ENCODE data around the gene GRK3. TPM values are rescaled to one million over a fixed set of nuclear protein-coding genes. Genes with fewer than 3 reads are reported as not detected.

GRK3 gene
- total RNA-seq, 1 donor from 2014 or later: 30.1 TPM

GRCh38 chr22:25629613-25630012 lies 65.1 kb downstream of the GRK3 start:
- no peak overlapping the region for H3K27ac Mint-ChIP-seq
- no peaks in the 10 kb centered on the region for H3K27me3 Mint-ChIP-seq
- H3K4me3 Mint-ChIP-seq: no peak overlapping the region
- H3K4me1 Mint-ChIP-seq: peaks cover 17% of the 10 kb centered on the region
- H3K9me3 Mint-ChIP-seq: no peaks in the 10 kb centered on the region
- intact Hi-C loops (cut with micrococcal nuclease): no loop called here
- no peak for DNase-seq
- H3K36me3 Mint-ChIP-seq (ENCODE audit: low read depth): peaks cover under 1% of the 10 kb centered on the region

DNA sequence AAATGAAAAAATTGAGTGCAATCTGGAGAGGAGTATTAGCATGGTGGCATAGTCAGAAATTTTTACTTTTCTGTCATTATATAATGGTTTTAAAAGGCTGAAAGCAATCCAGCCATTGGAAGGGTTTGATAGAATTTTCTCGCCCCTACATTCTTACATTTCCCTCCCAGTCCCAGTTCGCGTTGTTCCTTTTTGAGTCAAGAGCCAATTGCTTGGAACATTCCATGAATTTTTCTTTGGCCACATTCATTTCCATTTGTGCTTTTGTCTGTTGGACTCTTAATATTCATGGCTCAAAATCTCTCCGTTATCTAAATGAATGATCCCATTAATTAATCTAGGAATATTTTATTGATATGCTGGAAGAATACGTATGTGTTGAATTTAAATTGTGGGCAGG lies 66.0 kb downstream of the GRK3 start:
- H3K4me3 Mint-ChIP-seq: no peak overlapping the region
- no peak for DNase-seq
- H3K27me3 Mint-ChIP-seq: no peaks in the 10 kb centered on the region
- no peaks in the 10 kb centered on the region for H3K36me3 Mint-ChIP-seq (ENCODE audit: low read depth)
- intact Hi-C loops (cut with micrococcal nuclease): no loop called here
- H3K9me3 Mint-ChIP-seq: no peaks in the 10 kb centered on the region
- peaks cover 16% of the 10 kb centered on the region for H3K4me1 Mint-ChIP-seq
- no peak overlapping the region for H3K27ac Mint-ChIP-seq

GRCh38 chr22:25636323-25636722 lies 71.8 kb downstream of the GRK3 start:
- intact Hi-C loops (cut with micrococcal nuclease): no loop called here
- H3K9me3 Mint-ChIP-seq: peaks cover 12% of the 10 kb centered on the region
- H3K4me1 Mint-ChIP-seq: peaks cover 12% of the 10 kb centered on the region
- no peak for DNase-seq
- no peaks in the 10 kb centered on the region for H3K27me3 Mint-ChIP-seq
- H3K27ac Mint-ChIP-seq: no peak overlapping the region
- no peak overlapping the region for H3K4me3 Mint-ChIP-seq
- peaks cover 31% of the 10 kb centered on the region for H3K36me3 Mint-ChIP-seq (ENCODE audit: low read depth)

DNA sequence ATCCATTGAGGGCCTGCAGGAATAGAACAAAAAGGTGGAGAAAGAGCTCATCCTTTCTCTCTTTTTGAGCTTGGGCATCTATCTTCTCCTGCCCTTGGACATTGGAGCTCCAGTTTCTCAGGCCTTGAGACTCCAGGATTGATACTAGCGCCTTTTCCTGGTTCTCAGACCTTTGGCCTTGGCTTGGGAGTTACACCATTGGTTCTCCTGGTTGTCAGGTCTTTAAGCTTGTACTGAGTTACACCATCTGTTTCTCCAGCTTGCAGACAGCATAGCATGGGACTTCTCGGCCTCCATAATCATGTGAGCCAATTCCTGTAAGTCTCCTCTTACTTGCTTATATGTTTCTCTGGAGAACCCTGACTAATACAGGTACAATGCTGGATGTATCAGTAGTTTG lies 72.6 kb downstream of the GRK3 start:
- peaks cover 38% of the 10 kb centered on the region for H3K36me3 Mint-ChIP-seq (ENCODE audit: low read depth)
- DNase-seq: peak; percentile 37
- no peak overlapping the region for H3K4me3 Mint-ChIP-seq
- peaks cover 15% of the 10 kb centered on the region for H3K9me3 Mint-ChIP-seq
- H3K4me1 Mint-ChIP-seq: peaks cover 14% of the 10 kb centered on the region
- no peaks in the 10 kb centered on the region for H3K27me3 Mint-ChIP-seq
- intact Hi-C loops (cut with micrococcal nuclease): no loop called here
- no peak overlapping the region for H3K27ac Mint-ChIP-seq

DNA sequence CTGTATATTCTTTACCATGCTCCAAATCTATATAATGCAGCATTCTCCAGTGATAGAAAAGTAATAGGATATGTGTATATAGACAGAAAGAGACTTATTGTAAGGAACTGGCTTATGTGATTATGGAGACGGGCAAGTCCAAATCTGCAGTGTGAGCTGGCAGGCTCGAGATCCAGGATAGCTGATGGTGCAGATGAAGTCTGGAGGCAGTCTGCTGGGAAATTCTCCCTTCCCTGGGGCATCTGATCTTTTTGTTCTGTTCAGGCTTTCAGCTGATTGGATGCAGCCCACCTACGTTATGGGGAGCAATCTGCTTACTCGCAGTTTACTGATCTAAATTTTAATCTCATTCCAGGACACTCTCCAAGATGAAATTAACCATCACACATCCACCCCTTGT lies 73.2 kb downstream of the GRK3 start:
- intact Hi-C loops (cut with micrococcal nuclease): no loop called here
- no peak overlapping the region for H3K27ac Mint-ChIP-seq
- no peak overlapping the region for H3K4me3 Mint-ChIP-seq
- H3K9me3 Mint-ChIP-seq: peaks cover 15% of the 10 kb centered on the region
- H3K27me3 Mint-ChIP-seq: no peaks in the 10 kb centered on the region
- peak; percentile 40 for DNase-seq
- H3K4me1 Mint-ChIP-seq: peaks cover 14% of the 10 kb centered on the region
- H3K36me3 Mint-ChIP-seq (ENCODE audit: low read depth): peaks cover 42% of the 10 kb centered on the region

DNA sequence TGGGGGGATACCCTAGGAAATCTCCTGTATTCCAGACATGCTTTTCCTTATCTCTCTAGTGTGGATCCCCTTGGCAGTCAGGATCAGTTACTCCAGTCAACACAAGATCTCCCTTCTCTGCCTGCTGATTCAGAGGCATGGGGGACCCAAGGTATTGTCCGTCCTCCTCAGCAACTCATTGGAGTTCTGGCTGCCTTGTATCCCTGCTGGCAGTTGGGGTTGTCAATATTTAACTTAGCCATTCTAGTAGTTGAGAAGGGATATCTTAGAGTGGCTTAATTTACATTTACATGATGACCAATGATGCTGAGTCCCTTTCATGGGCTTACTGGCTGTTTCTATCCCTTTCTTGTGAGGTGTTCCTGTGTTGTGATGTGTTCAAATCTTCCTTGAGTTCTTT lies 74.2 kb downstream of the GRK3 start:
- H3K27ac Mint-ChIP-seq: no peak overlapping the region
- intact Hi-C loops (cut with micrococcal nuclease): no loop called here
- peaks cover 15% of the 10 kb centered on the region for H3K9me3 Mint-ChIP-seq
- peaks cover 17% of the 10 kb centered on the region for H3K4me1 Mint-ChIP-seq
- peak; percentile 40 for DNase-seq
- no peaks in the 10 kb centered on the region for H3K27me3 Mint-ChIP-seq
- H3K36me3 Mint-ChIP-seq (ENCODE audit: low read depth): peaks cover 48% of the 10 kb centered on the region
- H3K4me3 Mint-ChIP-seq: no peak overlapping the region

DNA sequence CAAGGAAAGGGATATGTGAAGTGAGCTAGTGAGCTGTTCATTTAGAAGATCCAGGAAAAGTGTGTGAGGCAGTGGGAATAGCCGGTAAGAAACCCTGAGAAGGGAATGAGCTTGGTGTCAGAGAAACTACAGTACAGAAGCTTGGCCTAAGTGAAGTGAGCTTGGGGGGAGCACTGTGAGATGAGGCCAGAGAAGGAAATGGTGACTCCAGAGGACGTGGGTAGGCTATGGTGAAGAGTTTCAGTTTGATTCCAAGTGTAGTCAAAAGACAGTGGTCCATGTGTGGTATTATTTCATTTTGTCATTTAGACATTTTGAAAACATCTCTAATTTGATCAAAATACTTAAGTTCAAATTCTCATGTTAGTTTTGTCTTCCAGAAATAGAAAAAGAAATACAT lies 77.2 kb downstream of the GRK3 start:
- intact Hi-C loops (cut with micrococcal nuclease): no loop called here
- Mint-ChIP-seq H3K27ac (peak overlapping the region; percentile 19), H3K4me3 (no peak overlapping the region), H3K4me1 (peaks cover 26% of the 10 kb centered on the region), H3K36me3 (ENCODE audit: low read depth) (peaks cover 61% of the 10 kb centered on the region), H3K27me3 (no peaks in the 10 kb centered on the region), H3K9me3 (peaks cover 15% of the 10 kb centered on the region)
- DNase-seq: peak; percentile 50

DNA sequence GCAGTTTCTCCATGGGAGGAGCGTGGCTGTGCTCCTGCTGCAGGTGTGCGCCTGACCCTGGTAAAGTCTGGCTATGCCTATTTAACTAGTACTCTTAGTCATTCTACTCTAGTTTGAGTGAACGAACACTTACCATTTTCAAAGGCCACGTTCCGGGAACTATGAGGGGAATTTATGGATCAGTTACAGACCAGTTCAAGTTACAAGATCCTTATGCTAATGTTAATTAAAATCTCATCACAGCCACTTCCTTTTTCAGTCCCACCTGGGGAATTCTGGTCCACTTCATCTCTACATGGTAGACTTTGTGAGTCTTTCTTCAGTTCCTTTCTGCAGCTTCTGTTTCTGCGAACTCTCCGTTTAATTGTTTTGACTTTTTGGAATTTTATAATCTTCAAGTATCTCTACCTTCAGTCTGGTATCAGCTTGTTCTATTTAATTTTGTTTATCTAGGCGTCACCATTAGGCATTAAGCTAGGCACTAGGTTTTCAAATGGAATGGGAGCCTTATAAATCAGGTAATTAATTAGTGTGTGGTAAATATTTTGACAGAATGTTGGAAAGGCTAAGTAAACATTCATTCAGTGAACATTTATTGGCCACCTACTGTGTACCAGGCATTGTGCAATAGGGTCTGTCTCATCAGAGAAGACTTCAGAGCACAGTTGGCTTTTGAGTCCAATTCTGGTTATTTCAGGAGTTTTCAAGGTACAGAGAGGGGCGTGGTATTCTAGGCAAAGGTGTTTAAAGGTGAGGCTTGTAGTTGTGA lies 78.9 kb downstream of the GRK3 start:
- H3K9me3 Mint-ChIP-seq: peaks cover 10% of the 10 kb centered on the region
- H3K27ac Mint-ChIP-seq: no peak overlapping the region
- no peaks in the 10 kb centered on the region for H3K27me3 Mint-ChIP-seq
- DNase-seq: peak; percentile 45
- H3K36me3 Mint-ChIP-seq (ENCODE audit: low read depth): peaks cover 57% of the 10 kb centered on the region
- peaks cover 29% of the 10 kb centered on the region for H3K4me1 Mint-ChIP-seq
- intact Hi-C loops (cut with micrococcal nuclease): no loop called here
- no peak overlapping the region for H3K4me3 Mint-ChIP-seq

DNA sequence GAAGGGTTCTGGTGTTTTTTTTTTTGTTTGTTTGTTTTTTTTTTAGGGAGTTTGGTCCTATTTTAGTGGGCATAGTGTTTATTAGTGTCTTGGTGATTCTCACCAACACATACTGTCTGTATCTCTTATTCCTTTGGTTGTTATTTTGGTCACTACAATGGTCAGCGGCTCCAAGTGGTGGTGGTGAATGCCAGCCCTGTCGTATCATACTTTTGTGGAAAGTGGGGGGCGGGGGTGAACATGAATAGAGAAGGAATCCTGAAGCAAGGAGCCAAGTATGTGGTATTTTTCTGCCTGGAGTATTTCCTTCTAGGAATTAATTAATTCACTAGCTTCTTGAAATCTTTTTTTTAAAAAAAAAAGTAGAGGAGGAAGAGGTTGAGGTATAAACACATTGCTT lies 79.6 kb downstream of the GRK3 start:
- Mint-ChIP-seq H3K4me3 (no peak overlapping the region), H3K27ac (no peak overlapping the region), H3K9me3 (peaks cover 5% of the 10 kb centered on the region), H3K27me3 (no peaks in the 10 kb centered on the region), H3K36me3 (ENCODE audit: low read depth) (peaks cover 57% of the 10 kb centered on the region), H3K4me1 (peaks cover 29% of the 10 kb centered on the region)
- intact Hi-C loops (cut with micrococcal nuclease): no loop called here
- DNase-seq: no peak

DNA sequence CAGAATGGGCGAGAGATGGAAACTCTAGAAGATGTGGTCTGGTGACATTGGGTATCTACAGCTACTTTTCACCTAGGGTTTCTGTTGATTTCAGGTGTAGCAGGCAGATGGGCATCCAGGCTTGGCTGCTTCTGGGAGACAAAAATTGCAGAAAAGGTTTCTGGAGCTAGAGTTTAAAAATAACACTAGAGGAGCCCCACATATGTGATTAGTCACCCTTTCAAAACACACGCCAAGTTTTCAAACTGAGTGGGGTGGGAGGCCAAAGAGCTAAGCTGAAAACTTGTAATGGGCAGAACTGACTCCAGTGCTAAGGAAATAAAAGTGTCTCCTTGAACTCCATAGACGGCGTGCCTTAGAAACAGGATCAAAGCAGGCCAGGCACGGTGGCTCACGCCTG lies 80.8 kb downstream of the GRK3 start:
- intact Hi-C loops (cut with micrococcal nuclease): no loop called here
- Mint-ChIP-seq H3K36me3 (ENCODE audit: low read depth) (peaks cover 53% of the 10 kb centered on the region), H3K4me1 (peaks cover 30% of the 10 kb centered on the region), H3K27ac (peak overlapping the region; percentile 27), H3K9me3 (peaks cover 5% of the 10 kb centered on the region), H3K27me3 (no peaks in the 10 kb centered on the region), H3K4me3 (no peak overlapping the region)
- no peak for DNase-seq

- H3K27me3 Mint-ChIP-seq: no peaks in the 10 kb centered on the region
- peaks cover 53% of the 10 kb centered on the region for H3K36me3 Mint-ChIP-seq (ENCODE audit: low read depth)
- peak overlapping the region; percentile 25 for H3K27ac Mint-ChIP-seq
- no peak overlapping the region for H3K4me3 Mint-ChIP-seq
- intact Hi-C loops (cut with micrococcal nuclease): no loop called here
- H3K4me1 Mint-ChIP-seq: peaks cover 32% of the 10 kb centered on the region
- DNase-seq: no peak
- peaks cover 5% of the 10 kb centered on the region for H3K9me3 Mint-ChIP-seq
These were observed 81.5 kb downstream of the GRK3 start for GRCh38 chr22:25645964-25646363.

DNA sequence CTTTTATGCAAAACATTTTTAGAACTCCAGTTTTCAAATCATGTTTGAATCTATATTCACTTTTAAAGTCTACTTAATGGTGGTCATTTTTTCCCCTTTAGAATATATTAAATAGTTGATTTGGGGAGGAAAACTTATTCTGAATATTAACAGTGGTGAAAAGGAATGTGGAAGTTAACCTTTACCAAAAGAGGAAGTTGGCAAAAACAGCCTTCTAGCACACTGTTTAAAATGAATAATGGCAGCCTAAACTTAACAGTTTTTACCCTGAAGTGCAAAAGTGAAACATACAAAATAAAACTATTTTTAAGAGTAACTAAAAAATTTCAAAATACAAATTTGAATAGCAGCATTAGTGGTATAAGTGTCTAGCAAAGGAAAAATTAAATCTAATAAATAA lies 86.4 kb downstream of the GRK3 start:
- Mint-ChIP-seq H3K4me1 (peaks cover 17% of the 10 kb centered on the region), H3K36me3 (ENCODE audit: low read depth) (peaks cover 30% of the 10 kb centered on the region), H3K9me3 (no peaks in the 10 kb centered on the region), H3K27ac (no peak overlapping the region), H3K4me3 (no peak overlapping the region), H3K27me3 (no peaks in the 10 kb centered on the region)
- intact Hi-C loops (cut with micrococcal nuclease): no loop called here
- DNase-seq: no peak

DNA sequence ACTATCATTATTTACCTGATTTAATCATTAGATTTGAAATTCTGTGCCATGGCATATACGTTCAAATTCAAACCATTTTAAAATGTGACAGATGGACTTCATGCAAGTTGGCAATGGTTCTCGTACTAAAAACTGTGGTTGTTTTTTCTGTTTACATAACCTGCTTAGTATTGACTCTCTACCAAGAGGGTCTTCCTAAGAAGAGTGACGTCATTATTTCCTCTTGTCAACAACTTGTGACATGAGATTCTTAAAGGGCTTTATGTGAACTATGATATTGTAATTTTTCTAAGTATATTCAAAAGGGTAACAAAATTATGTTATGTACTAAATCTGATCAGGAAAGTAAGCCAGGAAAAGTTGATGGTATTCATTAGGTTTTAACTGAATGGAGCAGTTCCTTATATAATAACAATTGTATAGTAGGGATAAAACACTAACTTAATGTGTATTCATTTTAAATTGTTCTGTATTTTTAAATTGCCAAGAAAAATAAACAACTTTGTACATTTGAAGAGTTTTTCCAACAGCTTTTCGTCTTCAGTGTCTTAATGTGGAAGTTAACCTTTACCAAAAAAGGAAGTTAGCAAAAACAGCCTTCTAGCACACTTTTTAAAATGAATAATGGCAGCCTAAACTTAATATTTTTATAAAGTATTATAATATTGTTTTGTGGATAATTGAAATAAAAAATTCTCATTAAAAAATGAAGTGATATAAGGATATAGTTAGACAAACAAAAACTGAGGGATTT lies 87.0 kb downstream of the GRK3 start:
- H3K9me3 Mint-ChIP-seq: no peaks in the 10 kb centered on the region
- no peak overlapping the region for H3K27ac Mint-ChIP-seq
- no peak overlapping the region for H3K4me3 Mint-ChIP-seq
- DNase-seq: no peak
- intact Hi-C loops (cut with micrococcal nuclease): no loop called here
- H3K4me1 Mint-ChIP-seq: peaks cover 15% of the 10 kb centered on the region
- H3K27me3 Mint-ChIP-seq: no peaks in the 10 kb centered on the region
- H3K36me3 Mint-ChIP-seq (ENCODE audit: low read depth): peaks cover 28% of the 10 kb centered on the region

DNA sequence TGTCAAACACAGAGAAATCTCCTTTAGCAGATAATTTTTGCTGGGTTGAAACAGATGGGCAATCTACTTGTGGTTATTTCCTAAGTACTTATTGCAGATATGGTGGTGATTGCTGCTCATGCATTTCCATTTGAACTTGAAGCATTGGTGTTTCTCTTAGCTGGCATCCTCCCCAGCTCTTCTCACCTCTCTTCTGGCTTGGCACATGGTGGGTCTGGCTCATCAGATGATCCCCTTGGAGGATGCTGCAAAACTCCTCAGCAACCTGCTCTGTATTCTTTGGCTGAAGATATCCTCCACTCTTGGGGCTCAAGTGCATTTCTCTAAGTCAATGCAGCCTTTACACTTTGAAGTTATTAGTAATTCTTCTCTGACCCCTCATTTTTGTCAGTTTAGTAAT lies 90.2 kb downstream of the GRK3 start:
- peaks cover 4% of the 10 kb centered on the region for H3K9me3 Mint-ChIP-seq
- intact Hi-C loops (cut with micrococcal nuclease): no loop called here
- H3K27me3 Mint-ChIP-seq: no peaks in the 10 kb centered on the region
- no peak for DNase-seq
- no peak overlapping the region for H3K27ac Mint-ChIP-seq
- no peak overlapping the region for H3K4me3 Mint-ChIP-seq
- H3K36me3 Mint-ChIP-seq (ENCODE audit: low read depth): peaks cover 24% of the 10 kb centered on the region
- H3K4me1 Mint-ChIP-seq: peaks cover 28% of the 10 kb centered on the region

All from activated CD4-positive, alpha-beta T cell treated with anti-CD3 and anti-CD28 coated beads, Interleukin-2, amount 10 ng/mL, durations not matched to agents 24 days and 14 days (primary cell).